ENCODE data around the gene DLG5.

The DLG5 gene

GRCh38 chr10:77886795-77887355 is 39.7 kb downstream of the DLG5 start:
- Histone ChIP-seq H3K4me1 (ENCODE audit: insufficient read depth, low read length) (no peaks in the 10 kb centered on the region), H3K36me3 (ENCODE audit: insufficient read depth, low read length) (no peaks in the 10 kb centered on the region), H3K9ac (ENCODE audit: low read depth, low read length) (no peak overlapping the region), H3K4me3 (ENCODE audit: low read depth in 1 of 2, low read length in 2 of 2) (no peak overlapping the region), H3K27me3 (ENCODE audit: insufficient read depth, low read length, poor library complexity) (no peaks in the 10 kb centered on the region), H4K20me1 (ENCODE audit: insufficient read depth, low read length) (peaks cover 59% of the 10 kb centered on the region), H3K9me3 (ENCODE audit: insufficient read depth, low read length, severe bottlenecking) (no peaks in the 10 kb centered on the region), H2AFZ (ENCODE audit: low read depth, low read length) (no peak overlapping the region), H3K4me2 (ENCODE audit: insufficient read depth, low read length) (no peak overlapping the region), H3K27ac (ENCODE audit: low read length) (no peak overlapping the region), H3K79me2 (ENCODE audit: insufficient read depth, low read length) (peaks cover 10% of the 10 kb centered on the region; the same call in 1 of the 2 replicates)
- DNase-seq (no peak), ATAC-seq (ENCODE audit: insufficient read depth, low read depth) (no peak)
- no peak for TF ChIP-seq CTCF (IDR thresholded peaks at IDR 0.05; ENCODE audit: borderline replicate concordance, extremely low read depth, low read length, poor library complexity, severe bottlenecking)
- TF ChIP-seq EZH2 (IDR thresholded peaks at IDR 0.05; ENCODE audit: borderline replicate concordance, low read depth, low read length, severe bottlenecking): no peak

GRCh38 chr10:77884181-77884580 is 42.4 kb downstream of the DLG5 start:
- no peaks in the 10 kb centered on the region for H3K36me3 ChIP-seq (ENCODE audit: insufficient read depth, low read length)
- H3K4me3 ChIP-seq (ENCODE audit: low read depth in 1 of 2, low read length in 2 of 2): no peak overlapping the region
- peaks cover 3% of the 10 kb centered on the region; the same call in 1 of the 2 replicates for H3K79me2 ChIP-seq (ENCODE audit: insufficient read depth, low read length)
- H2AFZ ChIP-seq (ENCODE audit: low read depth, low read length): no peak overlapping the region
- H3K4me1 ChIP-seq (ENCODE audit: insufficient read depth, low read length): no peaks in the 10 kb centered on the region
- H3K27ac ChIP-seq (ENCODE audit: low read length): no peak overlapping the region
- H3K9me3 ChIP-seq (ENCODE audit: insufficient read depth, low read length, severe bottlenecking): no peaks in the 10 kb centered on the region
- peaks cover 42% of the 10 kb centered on the region for H4K20me1 ChIP-seq (ENCODE audit: insufficient read depth, low read length)
- H3K4me2 ChIP-seq (ENCODE audit: insufficient read depth, low read length): no peak overlapping the region
- no peaks in the 10 kb centered on the region for H3K27me3 ChIP-seq (ENCODE audit: insufficient read depth, low read length, poor library complexity)
- no peak for TF ChIP-seq EZH2 (IDR thresholded peaks at IDR 0.05; ENCODE audit: borderline replicate concordance, low read depth, low read length, severe bottlenecking)
- no peak for TF ChIP-seq CTCF (IDR thresholded peaks at IDR 0.05; ENCODE audit: borderline replicate concordance, extremely low read depth, low read length, poor library complexity, severe bottlenecking)
- ATAC-seq (ENCODE audit: insufficient read depth, low read depth) (no peak), DNase-seq (no peak)
- no peak overlapping the region for H3K9ac ChIP-seq (ENCODE audit: low read depth, low read length)

DNA sequence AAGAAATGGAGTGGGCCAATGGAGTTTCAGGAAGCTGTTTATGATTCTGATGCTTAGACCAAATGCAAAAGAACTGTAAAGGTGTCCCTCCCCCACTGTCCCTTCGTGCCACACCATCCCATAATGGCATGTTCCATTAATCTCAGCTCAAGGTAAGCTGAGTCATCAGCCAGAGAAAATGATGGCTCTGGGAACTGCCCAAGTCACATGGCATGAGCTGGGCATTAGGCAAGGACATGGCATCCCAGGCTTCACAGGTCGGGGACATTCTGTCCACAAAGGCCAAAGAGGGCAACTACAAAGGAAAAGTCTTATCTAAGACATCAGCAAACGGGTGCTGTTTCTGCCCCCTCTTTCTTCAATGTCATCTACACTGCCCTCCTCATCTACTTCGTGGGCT is 44.9 kb downstream of the DLG5 start:
- Histone ChIP-seq H3K4me1 (ENCODE audit: insufficient read depth, low read length) (no peaks in the 10 kb centered on the region), H4K20me1 (ENCODE audit: insufficient read depth, low read length) (peaks cover 42% of the 10 kb centered on the region), H3K27ac (ENCODE audit: low read length) (no peak overlapping the region), H2AFZ (ENCODE audit: low read depth, low read length) (no peak overlapping the region), H3K9ac (ENCODE audit: low read depth, low read length) (no peak overlapping the region), H3K79me2 (ENCODE audit: insufficient read depth, low read length) (peaks cover 8% of the 10 kb centered on the region; the same call in 1 of the 2 replicates), H3K36me3 (ENCODE audit: insufficient read depth, low read length) (no peaks in the 10 kb centered on the region), H3K9me3 (ENCODE audit: insufficient read depth, low read length, severe bottlenecking) (no peaks in the 10 kb centered on the region), H3K4me3 (ENCODE audit: low read depth in 1 of 2, low read length in 2 of 2) (no peak overlapping the region), H3K27me3 (ENCODE audit: insufficient read depth, low read length, poor library complexity) (no peaks in the 10 kb centered on the region), H3K4me2 (ENCODE audit: insufficient read depth, low read length) (no peak overlapping the region)
- no peak for DNase-seq
- no peak for ATAC-seq (ENCODE audit: insufficient read depth, low read depth)
- TF ChIP-seq EZH2 (IDR thresholded peaks at IDR 0.05; ENCODE audit: borderline replicate concordance, low read depth, low read length, severe bottlenecking) (no peak), CTCF (IDR thresholded peaks at IDR 0.05; ENCODE audit: borderline replicate concordance, extremely low read depth, low read length, poor library complexity, severe bottlenecking) (no peak)
